Ecto neural progenitor cell (in vitro differentiated cells): ENCODE measurements around the gene MRPL51.
"Not testable (repeated sequence)": the region's sequence is repeated elsewhere in the genome, so short reads cannot be mapped to it uniquely, and the experiment has no call there.

Experiments used
- DNase-seq: peaks from one replicate; pipeline ENCODE4 v3.0.0-alpha.2; 2018; ENCODE audit warnings: low spot score

MRPL51 gene

GRCh38 chr12:6488240-6488639 is 4.8 kb downstream of the MRPL51 start:
- no peak for DNase-seq

- no peak for DNase-seq
Observed at GRCh38 chr12:6478416-6478815, 14.6 kb downstream of the MRPL51 start.

DNA sequence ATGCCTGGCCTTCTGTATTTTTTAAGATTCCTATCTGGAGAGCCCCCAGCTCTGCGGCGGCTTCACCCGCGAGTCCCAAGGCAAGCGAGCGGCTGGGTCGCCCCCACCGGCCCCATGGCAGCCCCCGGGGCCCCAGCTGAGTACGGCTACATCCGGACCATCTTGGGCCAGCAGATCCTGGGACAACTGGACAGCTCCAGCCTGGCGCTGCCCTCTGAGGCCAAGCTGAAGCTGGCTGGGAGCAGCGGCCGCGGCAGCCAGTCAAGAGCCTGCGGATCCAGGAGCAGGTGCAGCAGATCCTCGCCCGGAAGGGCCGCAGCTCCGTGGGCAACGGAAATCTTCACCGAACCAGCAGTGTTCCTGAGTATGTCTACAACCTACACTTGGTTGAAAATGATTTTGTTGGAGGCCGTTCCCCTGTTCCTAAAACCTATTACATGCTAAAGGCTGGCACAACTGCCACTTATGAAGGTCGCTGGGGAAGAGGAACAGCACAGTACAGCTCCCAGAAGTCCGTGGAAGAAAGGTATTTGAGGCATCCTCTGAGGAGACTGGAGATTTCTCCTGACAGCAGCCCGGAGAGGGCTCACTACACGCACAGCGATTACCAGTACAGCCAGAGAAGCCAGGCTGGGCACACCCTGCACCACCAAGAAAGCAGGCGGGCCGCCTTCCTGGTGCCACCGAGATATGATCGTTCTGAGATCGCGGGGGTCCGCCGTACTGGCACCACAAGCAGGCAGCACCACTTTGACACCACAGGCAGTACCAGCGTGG is 15.3 kb downstream of the MRPL51 start:
- DNase-seq, result not testable (repeated sequence)

GRCh38 chr12:6476489-6476888 is 16.6 kb downstream of the MRPL51 start:
- DNase-seq, result no peak

DNA sequence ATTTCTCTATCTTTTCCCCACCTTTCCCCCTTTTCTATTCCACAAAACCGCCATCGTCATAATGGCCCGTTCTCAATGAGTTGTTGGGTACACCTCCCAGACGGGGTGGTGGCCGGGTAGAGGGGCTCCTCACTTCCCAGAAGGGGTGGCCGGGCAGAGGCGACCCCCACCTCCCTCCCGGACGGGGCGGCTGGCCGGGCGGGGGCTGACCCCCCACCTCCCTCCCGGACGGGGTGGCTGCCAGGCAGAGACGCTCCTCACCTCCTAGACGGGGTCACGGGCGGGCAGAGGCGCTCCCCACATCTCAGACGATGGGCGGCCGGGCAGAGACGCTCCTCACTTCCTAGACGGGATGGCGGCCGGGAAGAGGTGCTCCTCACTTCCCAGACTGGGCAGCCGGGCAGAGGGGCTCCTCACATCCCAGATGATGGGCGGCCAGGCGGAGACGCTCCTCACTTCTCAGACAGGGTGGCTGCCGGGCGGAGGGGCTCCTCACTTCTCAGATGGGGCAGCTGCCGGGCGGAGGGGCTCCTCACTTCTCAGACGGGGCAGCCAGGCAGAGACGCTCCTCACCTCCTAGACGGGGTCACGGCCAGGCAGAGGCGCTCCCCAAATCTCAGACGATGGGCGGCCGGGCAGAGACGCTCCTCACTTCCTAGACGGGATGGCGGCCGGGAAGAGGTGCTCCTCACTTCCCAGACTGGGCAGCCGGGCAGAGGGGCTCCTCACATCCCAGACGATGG is 17.7 kb downstream of the MRPL51 start:
- DNase-seq, result not testable (repeated sequence)

DNA sequence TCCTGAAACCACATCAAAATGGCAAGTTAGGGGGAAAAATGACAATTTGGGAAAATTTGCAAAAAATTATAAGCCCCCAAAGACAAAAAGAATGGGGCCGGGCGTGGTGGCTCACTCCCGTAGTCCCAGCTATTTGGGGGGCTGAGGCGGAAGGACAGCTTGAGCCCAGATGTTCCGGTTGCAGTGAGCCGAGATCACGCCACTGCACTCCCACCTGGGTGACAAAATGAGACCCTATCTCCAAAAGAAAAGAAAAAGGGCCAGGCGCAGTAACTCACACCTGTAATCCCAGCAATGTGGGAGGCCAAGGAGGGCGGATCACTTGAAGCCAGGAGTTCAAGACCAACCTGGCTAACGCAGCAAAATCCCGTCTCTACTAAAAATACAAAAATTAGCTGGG is 20.6 kb downstream of the MRPL51 start:
- no peak for DNase-seq

DNA sequence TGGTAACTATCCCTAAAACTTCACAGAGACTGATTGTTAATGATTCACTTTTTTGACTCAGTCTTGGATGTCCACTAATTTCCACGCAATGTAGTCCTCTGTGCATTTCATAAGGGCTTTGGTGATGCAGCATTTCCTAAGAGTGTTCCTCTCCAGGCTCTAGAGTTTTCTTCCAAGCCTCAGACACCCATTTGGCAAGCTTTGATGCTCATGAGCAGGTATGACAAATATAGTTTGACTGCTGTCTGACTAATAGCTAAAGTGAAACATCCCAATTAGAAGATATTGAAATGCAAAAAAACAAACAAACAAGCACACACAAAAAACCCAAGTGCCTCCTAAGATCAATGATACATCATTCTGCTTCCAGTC is 21.1 kb downstream of the MRPL51 start:
- DNase-seq, result no peak

DNA sequence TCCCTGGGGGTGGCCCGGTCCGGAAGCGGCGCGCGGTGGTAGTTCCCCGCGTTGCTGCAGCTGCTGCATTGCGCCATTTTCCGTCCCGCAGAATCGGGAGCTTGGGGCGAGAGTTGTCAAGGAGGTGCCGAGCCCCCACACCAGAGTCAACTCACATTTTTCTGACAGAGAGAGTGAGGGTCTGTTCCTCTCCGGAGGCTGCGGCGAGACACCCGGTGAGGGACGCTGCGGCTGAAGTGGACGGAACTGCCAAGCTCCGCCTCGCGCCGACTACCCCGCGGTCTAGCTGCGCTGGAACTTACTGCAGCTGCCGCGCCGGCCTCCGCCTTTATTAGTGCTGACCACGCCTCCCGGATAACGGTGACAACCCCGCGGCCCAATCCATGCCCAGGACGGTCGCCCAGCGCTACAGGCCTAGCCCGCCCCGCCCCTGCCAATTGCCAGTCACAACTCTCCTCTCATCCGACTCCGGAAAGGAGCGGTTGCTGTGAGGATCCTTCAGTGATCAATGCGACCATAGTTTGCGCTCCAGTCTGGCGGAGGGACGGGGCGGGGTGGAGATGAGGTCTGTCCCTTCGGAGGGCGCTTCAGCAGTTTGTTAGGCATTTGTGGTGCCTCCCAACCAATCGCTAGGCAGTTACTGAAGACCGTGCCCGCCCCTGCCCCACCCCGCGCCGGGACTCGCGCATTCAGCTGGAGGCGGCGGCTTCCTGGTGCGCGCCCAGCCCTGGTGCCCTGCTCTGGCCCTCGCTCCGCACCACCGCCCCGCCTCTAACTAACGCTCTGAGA is 22.5 kb downstream of the MRPL51 start, which contains the start of gene VAMP1:
VAMP1 (minus strand) TSS at position 303 of the 789 bp plus-strand sequence; CDS start at position 157, 146 bp downstream.
- peak; percentile 100 for DNase-seq

GRCh38 chr12:6469609-6470374 is 23.3 kb downstream of the MRPL51 start:
- no peak for DNase-seq

DNA sequence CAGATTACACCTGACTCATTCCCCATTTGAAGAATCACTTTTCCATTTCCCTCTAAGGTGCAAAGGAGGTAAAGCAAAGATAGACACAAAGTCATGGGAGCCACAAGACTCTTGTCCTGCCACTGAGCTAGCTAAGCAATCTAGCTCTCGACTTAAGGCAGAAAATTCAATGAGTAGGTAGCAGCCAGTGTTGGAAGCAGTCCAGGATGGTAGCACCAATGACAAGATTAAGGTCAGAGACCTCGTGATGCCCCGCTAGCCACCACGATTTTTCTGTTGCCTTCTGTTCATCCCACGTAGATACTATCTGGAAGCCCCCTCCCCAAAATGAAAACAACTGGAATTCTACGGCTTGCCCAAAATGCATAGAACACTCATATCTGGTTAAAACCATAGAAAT is 24.0 kb downstream of the MRPL51 start:
- DNase-seq, result no peak

GRCh38 chr12:6468283-6468575 is 24.8 kb downstream of the MRPL51 start:
- no peak for DNase-seq

- not testable (repeated sequence) for DNase-seq
Observed at GRCh38 chr12:6467571-6468282, 25.3 kb downstream of the MRPL51 start.

GRCh38 chr12:6466751-6467150 is 26.3 kb downstream of the MRPL51 start:
- DNase-seq, result not testable (repeated sequence)

GRCh38 chr12:6466184-6466573 is 26.9 kb downstream of the MRPL51 start:
- no peak for DNase-seq

- DNase-seq, result no peak
Observed at GRCh38 chr12:6465467-6466183, 27.4 kb downstream of the MRPL51 start.

- no peak for DNase-seq
Observed at GRCh38 chr12:6464531-6464930, 28.5 kb downstream of the MRPL51 start.

DNA sequence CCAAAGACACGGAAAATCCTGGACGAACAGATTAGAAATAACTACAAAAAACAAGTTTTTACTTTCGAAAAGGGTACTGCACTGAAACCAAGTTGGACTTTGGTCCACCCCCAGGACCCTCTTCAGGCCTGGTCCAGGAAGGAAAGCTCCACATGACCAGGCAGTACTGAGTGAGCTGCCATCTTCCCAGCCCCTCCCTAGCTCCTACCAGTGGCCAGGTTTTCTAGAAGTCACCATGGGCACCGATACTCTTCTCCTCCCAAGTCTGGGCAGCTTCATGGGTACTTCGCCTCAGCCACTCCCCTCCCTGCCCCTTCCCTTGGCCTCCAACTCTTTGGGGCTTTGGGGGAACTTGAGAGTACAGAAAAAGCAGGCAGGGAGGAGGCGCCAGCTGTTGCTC is 29.2 kb downstream of the MRPL51 start:
- DNase-seq, result no peak

DNA sequence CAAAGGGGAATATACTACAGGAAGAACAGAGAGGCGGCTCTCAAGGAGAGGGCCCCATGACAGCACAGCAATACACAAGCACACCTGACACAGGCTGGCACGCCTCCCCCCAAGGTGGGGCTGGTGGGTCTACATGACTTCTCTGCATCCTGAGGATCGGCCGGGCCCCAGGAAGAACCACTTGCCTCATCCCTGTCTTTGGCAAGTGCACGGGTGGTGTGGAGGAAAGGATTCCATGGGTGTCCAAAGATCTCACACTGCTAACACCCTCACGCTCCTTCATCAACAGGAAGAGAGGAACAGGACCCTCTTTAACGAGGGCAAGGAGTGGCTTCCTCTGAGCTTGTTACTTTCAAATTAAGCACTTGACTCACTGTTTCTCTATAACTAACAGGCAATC is 29.8 kb downstream of the MRPL51 start:
- no peak for DNase-seq

- no peak for DNase-seq
Observed at GRCh38 chr12:6462234-6462995, 30.6 kb downstream of the MRPL51 start.
